ENCODE measurements around the gene EHD3. TPM values are rescaled to one million over a fixed set of nuclear protein-coding genes. Genes with fewer than 3 reads are reported as not detected.

EHD3 gene
- total and polyA plus RNA-seq, 2 of the 8 experiments (the other 6 are each of a cell fraction or from before 2014, with no cell fraction given): 9.3 to 12.0 TPM

- no peak overlapping the region for H3K9ac ChIP-seq (replicated peaks in 1 of 4; ENCODE audit: extremely low read depth in 1 of 4, low read depth in 3 of 4, low read length in 3 of 4)
- no peak overlapping the region for H2BK120ac ChIP-seq (replicated peaks; ENCODE audit: low read depth, low read length)
- no peak overlapping the region for H3K4me2 ChIP-seq (ENCODE audit: insufficient read depth in 1 of 2, low read depth in 2 of 2, low read length in 2 of 2)
- no peaks in the 10 kb centered on the region for H3K79me2 ChIP-seq (ENCODE audit: control insufficient read depth in 1 of 2, insufficient read depth in 2 of 2, low read length in 2 of 2)
- H3K4me1 ChIP-seq (replicated peaks in 1 of 4; ENCODE audit: control insufficient read depth in 3 of 4, insufficient read depth in 4 of 4, low read length in 3 of 4): no peaks in the 10 kb centered on the region
- H3K23me2 ChIP-seq (ENCODE audit: low read depth, low read length): no peaks in the 10 kb centered on the region; the same call in 1 of the 2 replicates
- ChIA-PET POLR2A (ENCODE audit: partially characterized antibody) (no interaction called here), CTCF (ENCODE audit: partially characterized antibody) (interaction anchor here (0.6 to 2.2 kb wide), 5 partner anchors 10 to 260 kb away, joined by 3 to 8 read pairs (median 3); no protein-coding TSS in a partner anchor)
- no peak for TF ChIP-seq ATF3 (IDR thresholded peaks at IDR 0.05; ENCODE audit: insufficient read depth, low read depth, low read length)
- H3K9me3 ChIP-seq (ENCODE audit: insufficient read depth in 2 of 2, low read depth in 1 of 2, low read length in 1 of 2): no peaks in the 10 kb centered on the region
- no peak overlapping the region for H2BK12ac ChIP-seq (ENCODE audit: low read depth, low read length)
- no peak overlapping the region for H4K5ac ChIP-seq (ENCODE audit: insufficient read length, low read depth, low read length)
- H3K27me3 ChIP-seq (replicated peaks in 1 of 4; ENCODE audit: control insufficient read depth in 3 of 4, extremely low read depth in 1 of 4, insufficient read depth in 3 of 4, low read length in 3 of 4): no peaks in the 10 kb centered on the region
- H3K27ac ChIP-seq (ENCODE audit: low read depth, low read length): no peak overlapping the region
- H3K36me3 ChIP-seq (ENCODE audit: control insufficient read depth in 2 of 4, insufficient read depth in 4 of 4, low read length in 3 of 4): no peaks in the 10 kb centered on the region
- 85% methylated on average over 2 of the region's 2 CpGs; no CpG with 5 or more reads in 1 of the 2 experiments for WGBS, 2 experiments (ENCODE audit: extremely low coverage in 1 of 2, insufficient coverage in 1 of 2, insufficient read length in 1 of 2, insufficient replicate concordance in 2 of 2, low coverage in 1 of 2, low lambda C conversion rate in 2 of 2, missing lambda C conversion rate in 1 of 2)
- H3K18ac ChIP-seq (ENCODE audit: extremely low read depth, low read length): no peak overlapping the region
- no peaks in the 10 kb centered on the region for H3K79me1 ChIP-seq (ENCODE audit: low read depth, low read length)
- H2BK5ac ChIP-seq (ENCODE audit: low read depth, low read length): no peak overlapping the region
- DNase-seq (ENCODE audit: low read depth in 1 of 2, low spot score in 2 of 2): no peak
- no peak overlapping the region for H4K8ac ChIP-seq (ENCODE audit: extremely low read depth, insufficient read depth, low read length)
- no peak overlapping the region for H3K4me3 ChIP-seq (ENCODE audit: extremely low read depth in 1 of 4, insufficient read depth in 2 of 4, low read depth in 3 of 4, low read length in 4 of 4)
- H4K91ac ChIP-seq (replicated peaks; ENCODE audit: insufficient read length, low read length): no peak overlapping the region
- no peak overlapping the region for H2AFZ ChIP-seq (ENCODE audit: low read length)
- no peak overlapping the region for H3K23ac ChIP-seq (ENCODE audit: insufficient read length)
- H3K4ac ChIP-seq (replicated peaks; ENCODE audit: insufficient read length, low read depth, low read length): no peak overlapping the region
- H4K20me1 ChIP-seq (replicated peaks in 1 of 2; ENCODE audit: control insufficient read depth in 1 of 2, insufficient read depth in 2 of 2, low read length in 2 of 2): no peaks in the 10 kb centered on the region
- H3K56ac ChIP-seq (replicated peaks; ENCODE audit: insufficient read length, low read depth, low read length): no peak overlapping the region
- no peak for FAIRE-seq
- H2BK20ac ChIP-seq (ENCODE audit: low read length): no peak overlapping the region
- H2BK15ac ChIP-seq (ENCODE audit: low read length): no peak overlapping the region
- H2AK5ac ChIP-seq (ENCODE audit: low read depth, low read length): no peak overlapping the region
- H3K14ac ChIP-seq (ENCODE audit: insufficient read length): no peak overlapping the region
These were observed 48.7 kb downstream of the EHD3 start for GRCh38 chr2:31282634-31283033.

All from H1 (cell line).